ENCODE results near the gene STK38L. TPM values are rescaled to one million over a fixed set of nuclear protein-coding genes. Genes with fewer than 3 reads are reported as not detected.

Gene STK38L
- polyA plus RNA-seq, 1 donor (not counting 4 experiments of a cell fraction or from before 2014, with no cell fraction given), result 25.4 TPM

DNA sequence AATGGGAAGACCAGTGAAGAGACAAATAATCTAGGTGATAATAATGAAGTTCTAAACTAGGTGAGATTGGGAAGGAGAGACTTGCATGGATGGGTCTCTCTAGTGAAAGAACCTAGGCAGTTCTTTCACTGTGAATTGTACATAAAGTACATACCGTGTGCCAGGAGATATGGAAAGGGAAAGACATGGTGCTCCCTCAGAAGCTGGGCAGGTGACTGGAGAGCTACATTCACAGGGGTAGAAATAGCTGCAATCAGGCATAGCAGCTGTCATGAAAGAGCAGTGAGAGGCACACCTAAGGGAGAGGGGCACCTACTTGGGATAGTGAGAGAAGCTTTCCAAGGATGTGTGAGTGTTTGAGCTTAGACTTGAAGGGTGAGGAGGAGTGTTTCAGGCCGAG, 9.3 kb downstream of the STK38L start:
- Histone ChIP-seq H3K36me3 (ENCODE audit: control insufficient read depth in 2 of 2, extremely low read depth in 1 of 2, insufficient read depth in 2 of 2, low read length in 2 of 2) (no peaks in the 10 kb centered on the region), H3K4me3 (ENCODE audit: control insufficient read depth in 2 of 3, extremely low read depth in 1 of 3, insufficient read depth in 2 of 3, low read depth in 1 of 3, low read length in 3 of 3) (no peak overlapping the region), H3K9me3 (ENCODE audit: control insufficient read depth, low read depth, low read length) (no peaks in the 10 kb centered on the region), H2AFZ (ENCODE audit: control insufficient read depth, low read length) (no peak overlapping the region), H3K4me1 (ENCODE audit: control insufficient read depth, extremely low read depth, insufficient read depth, low read length) (no peaks in the 10 kb centered on the region), H3K27ac (ENCODE audit: control insufficient read depth, insufficient read depth, low read length) (no peak overlapping the region), H3K79me2 (ENCODE audit: control insufficient read depth, insufficient read depth, low read length) (peaks cover 18% of the 10 kb centered on the region), H3K27me3 (ENCODE audit: control insufficient read depth, extremely low read depth, insufficient read depth, low read length) (no peaks in the 10 kb centered on the region), H4K20me1 (ENCODE audit: control insufficient read depth, extremely low read depth, insufficient read depth, low read length) (no peaks in the 10 kb centered on the region), H3K4me2 (ENCODE audit: control insufficient read depth, extremely low read depth, insufficient read depth, low read depth, low read length) (no peak overlapping the region), H3K9ac (ENCODE audit: control insufficient read depth, extremely low read depth, insufficient read depth, low read length) (no peak overlapping the region), H3K9me1 (ENCODE audit: control insufficient read depth, extremely low read depth, insufficient read depth, low read length) (no peaks in the 10 kb centered on the region)
- TF ChIP-seq EZH2 (IDR thresholded peaks at IDR 0.05; ENCODE audit: low read length), result no peak
- TF ChIP-seq, protein P1, sequence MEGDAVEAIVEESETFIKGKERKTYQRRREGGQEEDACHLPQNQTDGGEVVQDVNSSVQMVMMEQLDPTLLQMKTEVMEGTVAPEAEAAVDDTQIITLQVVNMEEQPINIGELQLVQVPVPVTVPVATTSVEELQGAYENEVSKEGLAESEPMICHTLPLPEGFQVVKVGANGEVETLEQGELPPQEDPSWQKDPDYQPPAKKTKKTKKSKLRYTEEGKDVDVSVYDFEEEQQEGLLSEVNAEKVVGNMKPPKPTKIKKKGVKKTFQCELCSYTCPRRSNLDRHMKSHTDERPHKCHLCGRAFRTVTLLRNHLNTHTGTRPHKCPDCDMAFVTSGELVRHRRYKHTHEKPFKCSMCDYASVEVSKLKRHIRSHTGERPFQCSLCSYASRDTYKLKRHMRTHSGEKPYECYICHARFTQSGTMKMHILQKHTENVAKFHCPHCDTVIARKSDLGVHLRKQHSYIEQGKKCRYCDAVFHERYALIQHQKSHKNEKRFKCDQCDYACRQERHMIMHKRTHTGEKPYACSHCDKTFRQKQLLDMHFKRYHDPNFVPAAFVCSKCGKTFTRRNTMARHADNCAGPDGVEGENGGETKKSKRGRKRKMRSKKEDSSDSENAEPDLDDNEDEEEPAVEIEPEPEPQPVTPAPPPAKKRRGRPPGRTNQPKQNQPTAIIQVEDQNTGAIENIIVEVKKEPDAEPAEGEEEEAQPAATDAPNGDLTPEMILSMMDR (optimal IDR thresholded peaks at IDR 0.05 in 1 of 3, IDR thresholded peaks at IDR 0.05 in 1 of 3, conservative IDR thresholded peaks at IDR 0.05 in 1 of 3; ENCODE audit: extremely low read depth in 1 of 3, insufficient read depth in 2 of 3, low read length in 3 of 3), result no peak
- dilution Hi-C loops (cut with MboI; ENCODE audit: extremely low pct_ligation_motif_present, low sequenced_read_pairs), result no loop called here
- no peak for FAIRE-seq
- DNase-seq (ENCODE audit: low read depth, low spot score), result no peak

DNA sequence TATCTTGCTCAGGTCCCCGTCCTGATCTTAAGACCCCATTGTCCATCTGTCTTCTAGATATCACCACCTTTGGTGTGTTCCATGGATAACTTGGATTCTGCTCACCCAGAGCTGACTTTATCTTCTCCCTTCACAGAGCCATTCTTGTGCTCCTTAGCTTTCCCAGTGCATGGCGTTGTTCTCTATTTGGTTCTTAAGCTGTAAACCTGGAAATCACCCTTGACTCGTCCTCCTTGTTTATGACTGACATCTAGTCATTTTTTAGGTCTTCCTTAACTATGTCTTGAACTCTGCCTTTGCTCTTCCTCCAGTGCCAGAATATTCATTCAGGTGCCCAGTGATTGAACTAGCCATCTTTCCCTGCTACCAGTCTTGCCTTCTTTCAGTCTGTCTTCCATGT, 11.7 kb downstream of the STK38L start:
- Histone ChIP-seq H3K27me3 (ENCODE audit: control insufficient read depth, extremely low read depth, insufficient read depth, low read length) (no peaks in the 10 kb centered on the region), H3K9ac (ENCODE audit: control insufficient read depth, extremely low read depth, insufficient read depth, low read length) (no peak overlapping the region), H3K79me2 (ENCODE audit: control insufficient read depth, insufficient read depth, low read length) (peaks cover 8% of the 10 kb centered on the region), H4K20me1 (ENCODE audit: control insufficient read depth, extremely low read depth, insufficient read depth, low read length) (no peaks in the 10 kb centered on the region), H3K9me3 (ENCODE audit: control insufficient read depth, low read depth, low read length) (no peaks in the 10 kb centered on the region), H3K4me3 (ENCODE audit: control insufficient read depth in 2 of 3, extremely low read depth in 1 of 3, insufficient read depth in 2 of 3, low read depth in 1 of 3, low read length in 3 of 3) (no peak overlapping the region), H3K27ac (ENCODE audit: control insufficient read depth, insufficient read depth, low read length) (no peak overlapping the region), H3K4me1 (ENCODE audit: control insufficient read depth, extremely low read depth, insufficient read depth, low read length) (peaks cover 5% of the 10 kb centered on the region), H3K4me2 (ENCODE audit: control insufficient read depth, extremely low read depth, insufficient read depth, low read depth, low read length) (no peak overlapping the region), H3K9me1 (ENCODE audit: control insufficient read depth, extremely low read depth, insufficient read depth, low read length) (no peaks in the 10 kb centered on the region), H3K36me3 (ENCODE audit: control insufficient read depth in 2 of 2, extremely low read depth in 1 of 2, insufficient read depth in 2 of 2, low read length in 2 of 2) (no peaks in the 10 kb centered on the region), H2AFZ (ENCODE audit: control insufficient read depth, low read length) (no peak overlapping the region)
- DNase-seq (ENCODE audit: low read depth, low spot score) (no peak), FAIRE-seq (peak; percentile 68)
- no peak for TF ChIP-seq EZH2 (IDR thresholded peaks at IDR 0.05; ENCODE audit: low read length)
- TF ChIP-seq, protein P1 (optimal IDR thresholded peaks at IDR 0.05 in 1 of 3, IDR thresholded peaks at IDR 0.05 in 1 of 3, conservative IDR thresholded peaks at IDR 0.05 in 1 of 3; ENCODE audit: extremely low read depth in 1 of 3, insufficient read depth in 2 of 3, low read length in 3 of 3), result no peak
- dilution Hi-C loops (cut with MboI; ENCODE audit: extremely low pct_ligation_motif_present, low sequenced_read_pairs), result no loop called here
